ENCODE measurements around the gene LTA4H.

Gene LTA4H

DNA sequence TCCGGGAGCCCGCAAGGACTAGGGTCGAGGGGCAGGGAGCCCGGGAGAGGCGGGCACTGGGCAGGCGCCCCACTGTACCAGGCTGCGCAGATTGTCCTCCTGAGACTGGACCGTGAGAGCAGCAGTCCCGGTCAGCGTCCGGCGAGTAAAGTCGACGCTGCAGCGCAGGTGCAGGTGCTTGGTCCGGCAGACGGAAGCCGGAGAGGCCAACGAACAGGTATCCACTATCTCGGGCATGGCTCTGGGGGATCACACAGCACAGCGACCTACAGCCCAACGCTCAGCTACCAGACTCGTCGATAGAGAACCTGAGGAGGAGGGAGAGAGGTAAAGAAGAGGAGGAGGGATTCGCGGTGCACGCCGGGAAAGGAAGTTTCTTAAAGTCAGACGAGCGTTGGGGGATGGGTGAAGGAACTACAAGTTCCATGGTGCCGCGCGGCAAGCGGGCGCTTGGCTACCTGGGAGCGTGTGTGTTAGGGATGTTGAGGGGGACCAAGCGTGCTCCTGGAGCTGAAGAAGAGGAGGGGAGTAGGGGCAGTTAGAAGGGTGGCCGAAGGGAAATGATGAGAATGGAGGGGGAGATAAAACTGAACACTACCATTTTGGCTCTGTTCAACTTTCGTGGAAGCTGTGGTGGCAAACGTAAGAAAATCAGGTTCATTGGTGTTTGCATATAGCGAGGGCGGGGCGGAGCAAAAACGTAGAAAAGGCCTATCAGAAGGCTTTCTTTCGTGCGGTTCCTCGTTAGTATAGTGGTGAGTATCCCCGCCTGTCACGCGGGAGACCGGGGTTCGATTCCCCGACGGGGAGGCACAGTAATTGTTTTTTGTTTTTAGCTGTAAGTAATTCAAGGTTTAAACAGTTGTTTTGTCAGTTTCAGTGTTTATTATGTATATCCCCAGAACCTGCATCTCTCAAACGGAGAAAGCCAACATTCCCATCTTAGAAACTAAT, at the start of gene LTA4H:
Gene LTA4H, minus strand, starts transcription at position 305 of the 954 bp plus-strand sequence. Its CDS starts 68 bp downstream, at position 237.
- TF ChIP-seq ZNF274 (IDR thresholded peaks at IDR 0.05; ENCODE audit: low read depth, low read length) (no peak), SUZ12 (IDR thresholded peaks at IDR 0.05; ENCODE audit: extremely low read depth, insufficient read depth, insufficient read length) (no peak), YY1 (IDR thresholded peaks at IDR 0.05; ENCODE audit: insufficient read depth, insufficient read length) (no peak)
- no peaks in the 10 kb centered on the region for H3K9me3 ChIP-seq (ENCODE audit: insufficient read depth, low read length)
- peaks cover 3% of the 10 kb centered on the region for H3K36me3 ChIP-seq (ENCODE audit: insufficient read depth, insufficient read length, low read length)
- H3K27me3 ChIP-seq (ENCODE audit: insufficient read depth, insufficient read length), result no peaks in the 10 kb centered on the region
- H3K9ac ChIP-seq (ENCODE audit: insufficient read length, low read depth), result peak within 1 kb of the TSS; percentile 97
- peak; percentile 99 for DNase-seq (ENCODE audit: low read depth, low spot score)
- H3K4me3 ChIP-seq (ENCODE audit: insufficient read length, low read depth), result peak within 1 kb of the TSS; percentile 99
- no peaks in the 10 kb centered on the region for H3K4me1 ChIP-seq (ENCODE audit: insufficient read depth, insufficient read length)

DNA sequence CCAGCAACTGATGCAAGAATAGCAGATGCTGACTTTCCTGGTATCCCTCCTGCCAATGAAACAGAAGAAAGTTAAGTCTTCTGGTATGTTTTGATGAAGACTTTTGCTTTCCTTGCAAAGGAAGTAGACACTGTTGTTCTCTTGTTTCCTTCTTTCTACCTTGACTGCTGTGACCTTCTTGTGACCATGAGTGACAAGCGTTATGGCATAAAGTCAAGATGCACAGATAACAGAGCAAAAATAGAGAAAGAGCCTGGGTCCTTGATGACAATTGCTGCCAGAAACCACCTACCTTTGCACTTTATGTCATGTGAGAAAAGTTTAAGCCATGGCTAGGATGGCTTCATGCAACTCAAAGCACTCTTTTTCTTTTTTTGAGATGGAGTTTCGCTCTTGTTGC, 49.2 kb upstream of the LTA4H start:
- Histone ChIP-seq H3K36me3 (ENCODE audit: insufficient read depth, insufficient read length, low read length) (no peaks in the 10 kb centered on the region), H3K4me1 (ENCODE audit: insufficient read depth, insufficient read length) (no peaks in the 10 kb centered on the region)

DNA sequence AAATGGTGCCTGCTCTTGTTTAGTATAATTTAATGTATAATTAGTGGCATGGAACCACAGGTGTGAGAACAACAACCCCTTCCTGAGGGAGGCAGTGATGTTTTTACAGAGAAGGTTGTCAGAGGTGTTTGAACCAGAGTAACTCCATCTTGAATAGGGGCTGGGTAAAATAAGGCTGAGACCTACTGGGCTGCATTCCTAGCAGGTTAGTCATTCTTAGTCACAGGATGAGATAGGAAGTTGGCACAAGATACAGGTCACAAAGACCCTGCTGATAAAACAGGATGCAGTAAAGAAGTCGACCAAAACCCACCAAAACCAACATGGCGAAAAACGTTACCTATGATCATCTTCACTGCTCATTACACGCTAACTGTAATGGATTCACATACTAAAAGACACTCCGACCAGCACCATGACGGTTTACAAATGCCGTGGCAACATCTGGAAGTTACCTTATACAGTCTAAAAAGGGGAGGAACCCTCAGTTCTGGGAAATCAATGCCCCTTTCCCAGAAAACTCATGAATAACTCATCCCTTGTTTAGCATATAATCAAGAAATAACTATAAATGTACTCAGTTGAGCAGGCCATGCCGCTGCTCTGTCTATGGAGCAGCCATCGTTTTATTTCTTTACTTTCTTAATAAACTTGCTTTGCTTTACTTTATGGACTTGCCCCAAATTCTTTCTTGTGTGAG, 47.8 kb upstream of the LTA4H start:
- no peak for DNase-seq (ENCODE audit: low read depth, low spot score)
- H3K36me3 ChIP-seq (ENCODE audit: insufficient read depth, insufficient read length, low read length), result no peaks in the 10 kb centered on the region
- H3K9me3 ChIP-seq (ENCODE audit: insufficient read depth, low read length), result peaks cover 12% of the 10 kb centered on the region; the same call in 1 of the 2 replicates
- no peaks in the 10 kb centered on the region for H3K4me1 ChIP-seq (ENCODE audit: insufficient read depth, insufficient read length)
- no peak overlapping the region for H3K9ac ChIP-seq (ENCODE audit: insufficient read length, low read depth)
- no peaks in the 10 kb centered on the region for H3K27me3 ChIP-seq (ENCODE audit: insufficient read depth, insufficient read length)
- TF ChIP-seq SUZ12 (IDR thresholded peaks at IDR 0.05; ENCODE audit: extremely low read depth, insufficient read depth, insufficient read length), result no peak
- H3K4me3 ChIP-seq (ENCODE audit: insufficient read length, low read depth), result no peak overlapping the region

More for the DNA sequence above, 49.2 kb upstream of the LTA4H start:
- no peak overlapping the region for H3K9ac ChIP-seq (ENCODE audit: insufficient read length, low read depth)
- peaks cover 18% of the 10 kb centered on the region; the same call in 1 of the 2 replicates for H3K9me3 ChIP-seq (ENCODE audit: insufficient read depth, low read length)
- DNase-seq (ENCODE audit: low read depth, low spot score), result no peak
- TF ChIP-seq SUZ12 (IDR thresholded peaks at IDR 0.05; ENCODE audit: extremely low read depth, insufficient read depth, insufficient read length) (no peak), YY1 (IDR thresholded peaks at IDR 0.05; ENCODE audit: insufficient read depth, insufficient read length) (no peak), ZNF274 (IDR thresholded peaks at IDR 0.05; ENCODE audit: low read depth, low read length) (no peak)
- no peaks in the 10 kb centered on the region for H3K27me3 ChIP-seq (ENCODE audit: insufficient read depth, insufficient read length)
- H3K4me3 ChIP-seq (ENCODE audit: insufficient read length, low read depth), result no peak overlapping the region

DNA sequence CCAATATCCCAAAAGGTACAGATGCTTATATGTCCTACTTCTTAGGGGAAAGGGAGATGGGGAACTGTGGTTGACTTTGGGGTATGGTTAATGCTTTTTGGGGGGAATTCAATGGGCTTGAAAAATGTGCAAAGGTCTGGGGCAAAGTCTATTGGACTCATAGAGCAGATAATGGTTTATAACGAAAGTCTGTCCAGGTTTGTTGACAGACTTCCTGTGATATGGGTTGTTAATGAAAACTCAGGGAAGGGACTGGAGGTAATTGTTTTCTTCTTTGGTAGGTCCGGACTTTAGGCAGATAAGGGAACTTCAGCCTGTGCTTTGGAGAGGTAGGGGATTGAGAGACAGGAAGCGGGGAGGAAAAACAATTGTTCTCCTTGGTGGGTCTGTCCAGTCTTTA, 46.2 kb upstream of the LTA4H start:
- no peak for TF ChIP-seq ZNF274 (IDR thresholded peaks at IDR 0.05; ENCODE audit: low read depth, low read length)
- TF ChIP-seq SUZ12 (IDR thresholded peaks at IDR 0.05; ENCODE audit: extremely low read depth, insufficient read depth, insufficient read length), result no peak
- no peak for TF ChIP-seq YY1 (IDR thresholded peaks at IDR 0.05; ENCODE audit: insufficient read depth, insufficient read length)
- Histone ChIP-seq H3K9me3 (ENCODE audit: insufficient read depth, low read length) (no peaks in the 10 kb centered on the region), H3K4me1 (ENCODE audit: insufficient read depth, insufficient read length) (no peaks in the 10 kb centered on the region), H3K36me3 (ENCODE audit: insufficient read depth, insufficient read length, low read length) (no peaks in the 10 kb centered on the region), H3K27me3 (ENCODE audit: insufficient read depth, insufficient read length) (no peaks in the 10 kb centered on the region), H3K4me3 (ENCODE audit: insufficient read length, low read depth) (no peak overlapping the region), H3K9ac (ENCODE audit: insufficient read length, low read depth) (no peak overlapping the region)
- no peak for DNase-seq (ENCODE audit: low read depth, low spot score)

DNA sequence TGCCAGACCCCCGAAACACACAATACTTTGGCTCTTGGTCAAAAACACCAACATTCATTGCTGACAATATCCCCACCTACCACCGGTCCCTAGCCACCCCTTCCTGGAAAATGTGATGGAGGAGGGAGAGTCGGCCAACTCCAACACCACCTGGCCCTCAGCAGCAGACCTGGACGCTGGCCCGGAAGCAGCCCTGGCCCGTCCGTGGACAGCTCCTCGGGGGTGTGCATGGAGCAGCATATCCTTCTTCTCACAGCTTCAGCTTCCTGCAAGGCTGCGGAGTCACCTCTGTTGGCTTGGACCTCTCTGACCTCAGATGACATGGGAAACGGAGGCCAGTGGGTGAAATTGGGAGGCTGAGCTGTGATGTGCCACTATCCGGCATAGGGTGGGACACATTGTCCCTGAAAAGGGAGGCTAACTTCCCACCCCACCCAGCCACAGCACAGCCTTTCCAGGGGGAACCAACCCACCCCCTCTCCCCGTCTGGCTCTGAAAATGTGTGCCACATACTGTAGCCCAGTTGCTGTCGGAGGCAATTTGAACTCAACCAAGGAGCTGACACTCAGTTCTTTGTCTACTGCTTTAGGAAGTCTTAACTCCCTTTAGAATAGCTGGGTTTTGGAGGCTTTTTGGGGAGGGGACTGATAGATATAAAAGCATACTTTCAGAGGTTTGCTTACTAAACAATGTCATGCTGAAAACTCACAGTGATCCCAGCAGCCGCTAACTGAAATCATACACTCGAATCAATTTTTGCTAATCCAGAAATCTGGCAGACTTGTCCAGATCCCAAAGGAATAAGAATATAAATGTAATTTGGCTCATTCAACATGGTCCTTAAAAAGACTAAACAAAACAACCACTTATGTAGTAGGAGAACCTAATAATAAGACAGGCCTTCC, 43.1 kb upstream of the LTA4H start:
- Histone ChIP-seq H3K9me3 (ENCODE audit: insufficient read depth, low read length) (no peaks in the 10 kb centered on the region), H3K4me1 (ENCODE audit: insufficient read depth, insufficient read length) (peaks cover 2% of the 10 kb centered on the region), H3K9ac (ENCODE audit: insufficient read length, low read depth) (no peak overlapping the region), H3K27me3 (ENCODE audit: insufficient read depth, insufficient read length) (no peaks in the 10 kb centered on the region), H3K4me3 (ENCODE audit: insufficient read length, low read depth) (no peak overlapping the region), H3K36me3 (ENCODE audit: insufficient read depth, insufficient read length, low read length) (no peaks in the 10 kb centered on the region)
- DNase-seq (ENCODE audit: low read depth, low spot score), result no peak
- no peak for TF ChIP-seq ZNF274 (IDR thresholded peaks at IDR 0.05; ENCODE audit: low read depth, low read length)

DNA sequence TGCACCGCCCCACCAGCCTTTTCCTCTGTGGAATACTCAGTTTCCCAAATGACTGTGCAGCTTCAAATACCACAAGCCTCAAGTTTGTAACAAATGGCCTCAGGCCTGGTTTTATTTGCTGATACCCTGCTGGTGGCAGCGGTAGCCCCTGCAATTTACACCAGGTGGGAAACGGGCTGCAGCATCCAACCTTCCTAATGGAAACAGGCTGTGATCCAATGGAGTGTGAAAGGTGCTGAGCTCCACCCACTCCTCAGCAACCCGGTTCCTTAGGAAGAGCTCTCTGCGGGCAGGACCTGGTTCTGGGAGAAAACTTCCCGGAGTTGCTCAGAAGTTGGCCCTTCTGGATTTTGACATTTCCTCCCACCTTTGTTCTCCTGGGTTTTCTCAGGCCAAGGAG, 41.7 kb upstream of the LTA4H start:
- Histone ChIP-seq H3K9ac (ENCODE audit: insufficient read length, low read depth) (no peak overlapping the region), H3K36me3 (ENCODE audit: insufficient read depth, insufficient read length, low read length) (no peaks in the 10 kb centered on the region), H3K27me3 (ENCODE audit: insufficient read depth, insufficient read length) (no peaks in the 10 kb centered on the region), H3K9me3 (ENCODE audit: insufficient read depth, low read length) (no peaks in the 10 kb centered on the region), H3K4me1 (ENCODE audit: insufficient read depth, insufficient read length) (peaks cover 2% of the 10 kb centered on the region), H3K4me3 (ENCODE audit: insufficient read length, low read depth) (no peak overlapping the region)
- DNase-seq (ENCODE audit: low read depth, low spot score), result no peak
- TF ChIP-seq YY1 (IDR thresholded peaks at IDR 0.05; ENCODE audit: insufficient read depth, insufficient read length) (no peak), SUZ12 (IDR thresholded peaks at IDR 0.05; ENCODE audit: extremely low read depth, insufficient read depth, insufficient read length) (no peak), ZNF274 (IDR thresholded peaks at IDR 0.05; ENCODE audit: low read depth, low read length) (no peak)

Measured in NT2/D1 (cell line).